HUES48 (cell line): ENCODE data around the gene HSPG2.
A peak's percentile ranks its signal among the peaks of the same experiment; 100 is the strongest.
"Not testable (repeated sequence)": the region's sequence is repeated elsewhere in the genome, so short reads cannot be mapped to it uniquely, and the experiment has no call there.

ENCODE experiments used
- H3K27ac ChIP-seq: one replicate; pipeline ENCODE4 v1.7.0; 2013; ENCODE audit warnings: low read depth, low read length, inconsistent platforms
- H3K27me3 ChIP-seq: 2 replicates; pipeline ENCODE4 v1.6.1; 2013; ENCODE audit warnings: mild to moderate bottlenecking, low read length; ENCODE audit not compliant: control insufficient read depth, insufficient read depth
- H3K36me3 ChIP-seq: 2 replicates; pipeline ENCODE4 v1.6.1; 2013; ENCODE audit warnings: low read length; ENCODE audit not compliant: control insufficient read depth, insufficient read depth
- H3K4me1 ChIP-seq: 2 replicates; pipeline ENCODE4 v1.6.1; 2013; ENCODE audit warnings: mild to moderate bottlenecking, low read length; ENCODE audit not compliant: control insufficient read depth, insufficient read depth
- H3K4me3 ChIP-seq: 2 replicates; pipeline ENCODE4 v1.5.1; 2013; ENCODE audit warnings: mild to moderate bottlenecking, low read depth, low read length
- H3K9ac ChIP-seq: 2 replicates; pipeline ENCODE4 v1.6.1; 2013; ENCODE audit warnings: mild to moderate bottlenecking, low read depth, low read length, moderate library complexity
- H3K9me3 ChIP-seq: 2 replicates; pipeline ENCODE4 v1.6.1; 2013; ENCODE audit warnings: low read length; ENCODE audit not compliant: control insufficient read depth, insufficient read depth

The HSPG2 gene

DNA sequence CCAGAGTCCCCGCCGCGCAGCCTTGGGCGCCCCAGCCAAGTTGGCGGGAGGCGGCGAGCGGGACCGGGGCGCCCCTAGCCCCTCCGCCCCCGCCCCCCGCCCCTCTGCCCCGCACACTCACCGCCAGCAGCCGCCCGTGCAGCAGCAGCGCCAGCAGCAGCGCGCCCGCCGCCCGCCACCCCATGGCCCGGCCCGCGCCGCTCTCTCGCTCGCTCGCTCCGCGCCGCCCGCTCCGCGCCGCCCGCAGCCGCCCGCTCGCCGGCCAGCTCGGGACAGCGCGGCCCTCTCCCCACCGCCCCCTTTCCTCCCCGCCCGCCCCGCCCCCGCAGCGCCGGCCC lies at the start of gene HSPG2:
TSS of gene HSPG2 (minus strand) at position 277 of the 338 bp plus-strand sequence. CDS start at position 184, 93 bp downstream.
- Histone ChIP-seq H3K4me3 (peak within 1 kb of the TSS; percentile 78), H3K9me3 (no peaks in the 10 kb centered on the region), H3K4me1 (peaks cover 42% of the 10 kb centered on the region), H3K9ac (peak within 1 kb of the TSS; percentile 78), H3K36me3 (no peaks in the 10 kb centered on the region), H3K27ac (peak within 1 kb of the TSS; percentile 42), H3K27me3 (no peaks in the 10 kb centered on the region; the same call in 1 of the 2 replicates)

DNA sequence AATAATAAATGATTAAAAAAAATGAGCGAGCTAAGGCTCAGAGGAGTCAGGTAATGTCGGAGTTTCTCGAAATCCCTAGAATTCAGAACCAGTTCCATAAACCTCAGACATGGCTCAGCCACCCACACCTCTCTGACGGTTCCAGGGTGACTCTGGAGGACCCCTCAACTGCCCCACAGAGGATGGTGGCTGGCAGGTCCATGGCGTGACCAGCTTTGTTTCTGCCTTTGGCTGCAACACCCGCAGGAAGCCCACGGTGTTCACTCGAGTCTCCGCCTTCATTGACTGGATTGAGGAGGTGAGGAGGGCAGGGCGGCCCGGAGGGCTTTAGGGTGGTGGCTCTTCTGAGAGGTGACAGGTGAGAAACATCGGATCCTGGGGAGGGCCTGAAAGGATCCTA lies 49.3 kb upstream of the HSPG2 start:
- not testable (repeated sequence) for H3K4me3 ChIP-seq, H3K27me3 ChIP-seq, H3K36me3 ChIP-seq, H3K9me3 ChIP-seq, H3K4me1 ChIP-seq, H3K27ac ChIP-seq, H3K9ac ChIP-seq

GRCh38 chr1:21985893-21986292 lies 48.8 kb upstream of the HSPG2 start:
- not testable (repeated sequence) for H3K36me3 ChIP-seq, H3K4me1 ChIP-seq, H3K9me3 ChIP-seq, H3K9ac ChIP-seq, H3K27me3 ChIP-seq, H3K27ac ChIP-seq, H3K4me3 ChIP-seq

- not testable (repeated sequence) for H3K9me3 ChIP-seq, H3K4me3 ChIP-seq, H3K27me3 ChIP-seq
These were observed 46.4 kb upstream of the HSPG2 start for GRCh38 chr1:21983539-21983938.

DNA sequence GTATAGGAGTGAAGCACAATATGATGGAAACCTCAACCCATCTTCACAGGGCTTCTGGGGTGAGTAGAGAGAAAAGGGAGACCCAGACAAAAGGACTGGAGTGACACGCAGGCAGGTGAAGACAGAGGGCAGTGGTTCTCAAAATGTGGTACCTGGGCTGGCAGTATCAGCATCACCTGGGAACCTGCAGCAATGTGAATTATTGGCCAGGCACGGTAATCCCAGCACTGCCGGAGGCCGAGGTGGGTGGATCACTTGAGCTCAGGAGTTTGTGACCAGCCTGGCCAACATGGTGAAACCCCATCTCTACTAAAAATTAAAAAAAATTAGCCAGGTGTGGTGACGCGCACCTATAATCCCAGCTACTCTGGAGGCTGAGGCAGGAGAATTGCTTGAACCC lies 45.0 kb upstream of the HSPG2 start:
- H3K9me3 ChIP-seq, H3K9ac ChIP-seq, H3K4me3 ChIP-seq, H3K27ac ChIP-seq, H3K4me1 ChIP-seq, H3K27me3 ChIP-seq, H3K36me3 ChIP-seq: not testable (repeated sequence)

More at GRCh38 chr1:21983539-21983938, 46.4 kb upstream of the HSPG2 start:
- not testable (repeated sequence) for H3K36me3 ChIP-seq, H3K27ac ChIP-seq, H3K4me1 ChIP-seq, H3K9ac ChIP-seq

DNA sequence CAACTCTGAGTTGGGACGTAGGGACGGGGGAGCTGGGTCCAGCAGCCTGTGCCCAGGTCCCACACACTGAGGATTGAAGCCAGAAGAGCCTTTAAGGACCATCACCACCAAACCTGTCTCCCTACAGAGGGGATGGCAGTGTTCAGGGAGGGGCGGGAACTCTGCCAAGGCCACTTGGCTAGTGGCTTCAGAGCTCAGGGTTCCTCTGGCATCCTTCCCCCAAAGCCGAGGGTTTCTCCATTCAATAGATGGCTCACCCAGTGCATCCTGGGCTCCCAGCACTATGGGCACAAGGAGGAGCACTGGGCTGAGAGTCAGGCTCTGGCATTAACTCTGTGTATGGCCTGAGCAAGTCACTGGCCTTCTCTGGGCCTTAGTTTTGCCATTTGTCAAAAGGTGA lies 44.1 kb upstream of the HSPG2 start:
- not testable (repeated sequence) for H3K9me3 ChIP-seq, H3K9ac ChIP-seq, H3K4me1 ChIP-seq, H3K27ac ChIP-seq, H3K4me3 ChIP-seq, H3K36me3 ChIP-seq, H3K27me3 ChIP-seq

DNA sequence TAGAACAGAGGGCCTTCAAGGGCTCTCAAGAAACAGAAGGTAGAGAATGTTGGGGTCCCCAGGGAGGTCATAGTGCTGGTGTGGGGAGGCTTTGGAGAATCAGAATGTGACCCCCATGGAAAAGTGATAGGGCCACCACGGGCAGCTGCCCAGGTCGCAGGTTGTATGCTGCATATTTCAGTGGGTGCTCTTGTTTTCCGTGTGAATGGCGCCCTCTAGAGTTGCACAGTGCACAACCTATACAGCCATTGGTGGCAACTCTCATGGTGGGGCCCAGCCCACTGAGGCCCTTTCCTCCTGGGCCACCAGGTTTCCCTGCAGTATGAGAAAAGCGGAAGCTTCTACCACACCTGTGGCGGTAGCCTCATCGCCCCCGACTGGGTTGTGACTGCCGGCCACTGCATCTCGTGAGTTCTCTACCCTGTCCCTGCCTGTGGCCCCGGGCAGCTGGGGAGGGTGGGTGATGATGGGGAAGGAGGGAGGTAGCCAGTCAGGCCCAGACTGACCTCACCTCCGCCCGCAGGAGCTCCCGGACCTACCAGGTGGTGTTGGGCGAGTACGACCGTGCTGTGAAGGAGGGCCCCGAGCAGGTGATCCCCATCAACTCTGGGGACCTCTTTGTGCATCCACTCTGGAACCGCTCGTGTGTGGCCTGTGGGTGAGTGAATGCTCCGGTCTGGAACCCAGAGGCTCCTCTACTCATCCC lies 43.6 kb upstream of the HSPG2 start:
- H3K9ac ChIP-seq, H3K4me1 ChIP-seq: not testable (repeated sequence)

DNA sequence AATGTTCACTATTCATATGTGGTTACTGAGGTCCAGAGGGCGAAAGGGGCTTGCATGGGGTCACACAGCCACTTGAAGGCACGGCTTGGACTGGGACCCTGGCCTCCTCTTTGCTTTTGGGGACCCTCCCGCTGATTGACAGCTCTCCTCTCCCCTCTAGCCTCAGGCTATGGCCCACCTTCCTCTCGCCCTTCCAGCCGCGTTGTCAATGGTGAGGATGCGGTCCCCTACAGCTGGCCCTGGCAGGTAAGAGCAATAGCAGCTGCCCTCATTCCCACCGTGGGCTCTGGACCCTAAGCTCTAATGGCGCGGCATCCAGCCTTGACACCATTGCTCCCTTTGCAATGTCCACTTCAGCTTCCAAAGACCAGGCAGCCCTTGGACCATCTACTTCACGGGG lies 41.1 kb upstream of the HSPG2 start:
- H3K9ac ChIP-seq, H3K4me3 ChIP-seq: not testable (repeated sequence)

More for the DNA sequence above, 43.6 kb upstream of the HSPG2 start:
- not testable (repeated sequence) for H3K4me3 ChIP-seq, H3K27ac ChIP-seq, H3K9me3 ChIP-seq, H3K27me3 ChIP-seq, H3K36me3 ChIP-seq

DNA sequence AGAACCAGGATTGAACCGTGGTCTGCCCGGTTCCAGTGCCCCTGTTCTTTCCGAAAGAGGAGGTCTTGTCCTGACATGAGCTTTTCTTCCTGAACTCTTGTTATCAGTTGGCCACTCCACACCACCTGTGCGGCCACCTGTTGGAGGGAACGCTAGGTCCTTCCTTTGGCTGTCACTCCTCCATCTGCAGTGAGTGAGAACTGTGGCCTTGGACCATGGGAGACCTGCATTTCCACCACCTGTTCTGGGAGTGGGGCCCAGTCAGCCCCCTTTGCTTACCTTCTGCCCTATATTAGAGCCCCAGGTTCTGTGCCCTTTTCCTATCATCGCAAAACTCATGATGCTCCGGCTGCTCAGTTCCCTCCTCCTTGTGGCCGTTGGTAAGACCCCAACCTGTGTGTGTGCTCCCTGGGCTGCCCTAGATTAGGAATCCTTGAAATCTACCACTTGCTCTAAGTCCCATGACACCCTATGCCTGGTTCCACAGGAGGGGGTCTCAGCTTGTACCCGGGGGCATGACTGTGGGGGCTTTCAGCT lies 39.7 kb upstream of the HSPG2 start, which contains the start of gene CELA3B:
TSS of gene CELA3B (plus strand) at position 320 of the 537 bp plus-strand sequence. CDS start at position 338, 18 bp downstream.
- not testable (repeated sequence) for H3K4me1 ChIP-seq, H3K4me3 ChIP-seq, H3K9me3 ChIP-seq, H3K27ac ChIP-seq, H3K27me3 ChIP-seq, H3K36me3 ChIP-seq, H3K9ac ChIP-seq

More for the DNA sequence above, 41.1 kb upstream of the HSPG2 start:
- not testable (repeated sequence) for H3K27ac ChIP-seq, H3K9me3 ChIP-seq, H3K27me3 ChIP-seq, H3K4me1 ChIP-seq, H3K36me3 ChIP-seq

DNA sequence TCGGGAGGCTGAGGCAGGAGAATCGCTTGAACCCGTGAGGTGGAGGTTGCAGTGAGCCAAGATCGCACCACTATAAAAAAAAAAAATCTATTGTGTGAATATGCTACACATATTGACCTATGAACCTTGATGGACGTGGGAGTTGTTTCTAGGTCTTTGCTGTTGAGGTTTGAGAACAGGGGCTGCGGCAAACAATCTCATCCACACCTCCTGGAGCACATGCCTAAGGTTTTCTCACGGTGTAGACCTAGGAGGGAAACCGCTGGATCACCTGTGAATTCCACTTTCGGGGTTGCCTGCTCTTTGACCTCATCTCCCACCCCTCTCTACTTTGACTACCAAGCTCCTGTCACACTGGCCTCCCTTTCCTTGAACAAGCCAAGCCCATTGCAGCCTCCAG lies 38.2 kb upstream of the HSPG2 start:
- H3K9ac ChIP-seq, H3K27me3 ChIP-seq, H3K9me3 ChIP-seq, H3K4me3 ChIP-seq, H3K27ac ChIP-seq, H3K36me3 ChIP-seq, H3K4me1 ChIP-seq: not testable (repeated sequence)

GRCh38 chr1:21974699-21975098 lies 37.6 kb upstream of the HSPG2 start:
- H3K4me3 ChIP-seq, H3K9me3 ChIP-seq, H3K4me1 ChIP-seq, H3K27ac ChIP-seq, H3K36me3 ChIP-seq, H3K27me3 ChIP-seq, H3K9ac ChIP-seq: not testable (repeated sequence)
